Effector CD8-positive, alpha-beta T cell (primary cell): ENCODE data around the gene UBN2.
"Not testable (repeated sequence)": the region's sequence is repeated elsewhere in the genome, so short reads cannot be mapped to it uniquely, and the experiment has no call there.

Source experiments
- DNase-seq: peaks from one replicate; lab custom pipeline; 2025; lab: John Stamatoyannopoulos, UW

Gene UBN2

GRCh38 chr7:139299296-139299695 is 68.3 kb downstream of the UBN2 start:
- no peak for DNase-seq

- DNase-seq = no peak
Measured at GRCh38 chr7:139300390-139300789, 69.4 kb downstream of the UBN2 start.

DNA sequence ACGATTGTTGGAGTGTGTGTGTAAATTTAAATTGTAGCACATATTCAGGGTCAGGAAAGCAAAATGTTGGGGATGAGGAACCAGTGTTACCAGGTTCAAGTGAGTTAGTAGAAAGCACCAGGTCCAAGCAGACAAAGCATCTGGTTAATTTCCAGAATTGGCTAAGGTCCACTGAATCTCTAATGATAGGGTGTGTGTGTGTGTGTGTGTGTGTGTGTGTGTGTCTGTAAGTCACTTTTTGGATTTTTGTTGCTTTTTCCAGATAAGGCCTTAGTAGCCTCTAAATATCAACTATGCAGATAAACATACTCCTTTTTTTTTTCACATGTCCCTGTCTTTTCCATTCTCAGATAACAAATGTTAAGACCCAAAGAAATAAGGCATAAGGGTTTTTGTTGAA is 73.5 kb downstream of the UBN2 start:
- DNase-seq = no peak

GRCh38 chr7:139317939-139318505 is 87.0 kb downstream of the UBN2 start:
- no peak for DNase-seq

GRCh38 chr7:139321071-139321745 is 90.2 kb downstream of the UBN2 start:
- DNase-seq = no peak

- DNase-seq = not testable (repeated sequence)
Measured at GRCh38 chr7:139324709-139325108, 93.7 kb downstream of the UBN2 start.

GRCh38 chr7:139328375-139328774 is 97.3 kb downstream of the UBN2 start:
- DNase-seq = no peak

GRCh38 chr7:139329119-139329518 is 98.1 kb downstream of the UBN2 start:
- DNase-seq = no peak

DNA sequence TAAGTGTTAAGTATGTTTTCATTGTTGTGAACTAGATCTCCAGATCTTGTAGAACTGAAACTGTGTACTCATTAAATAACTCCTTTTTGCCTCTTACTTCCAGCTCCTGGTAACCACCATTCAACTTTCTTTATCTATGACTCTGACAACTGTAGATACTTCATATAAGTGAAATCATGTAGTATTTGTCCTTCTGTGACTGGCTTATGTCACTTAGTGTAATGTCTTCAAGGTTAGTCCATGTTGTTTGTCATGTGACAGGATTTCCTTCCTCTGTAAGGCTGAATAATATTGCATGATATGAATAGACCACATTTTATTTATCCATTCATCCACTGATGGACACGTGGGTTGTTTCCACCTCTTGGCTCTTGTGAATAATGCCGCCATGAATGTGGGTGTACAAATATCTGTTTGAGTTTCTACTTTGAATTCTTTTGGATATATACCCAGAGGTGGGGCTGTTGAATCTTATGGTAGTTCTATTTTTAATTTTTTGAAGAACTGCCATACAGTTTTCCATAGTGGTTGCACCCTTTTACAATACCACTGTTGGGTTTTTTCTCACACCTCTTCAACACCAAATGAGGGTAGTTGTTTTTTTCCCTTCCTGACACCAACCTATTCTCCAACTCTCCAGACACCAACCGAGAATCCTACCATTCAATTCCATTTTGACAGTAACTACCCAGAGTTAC is 99.4 kb downstream of the UBN2 start:
- DNase-seq = no peak

- DNase-seq = no peak
Measured at GRCh38 chr7:139332697-139333359, 101.8 kb downstream of the UBN2 start.

- DNase-seq = not testable (repeated sequence)
Measured at GRCh38 chr7:139333443-139333842, 102.4 kb downstream of the UBN2 start.

- no peak for DNase-seq
Measured at GRCh38 chr7:139334399-139335150, 103.5 kb downstream of the UBN2 start.

DNA sequence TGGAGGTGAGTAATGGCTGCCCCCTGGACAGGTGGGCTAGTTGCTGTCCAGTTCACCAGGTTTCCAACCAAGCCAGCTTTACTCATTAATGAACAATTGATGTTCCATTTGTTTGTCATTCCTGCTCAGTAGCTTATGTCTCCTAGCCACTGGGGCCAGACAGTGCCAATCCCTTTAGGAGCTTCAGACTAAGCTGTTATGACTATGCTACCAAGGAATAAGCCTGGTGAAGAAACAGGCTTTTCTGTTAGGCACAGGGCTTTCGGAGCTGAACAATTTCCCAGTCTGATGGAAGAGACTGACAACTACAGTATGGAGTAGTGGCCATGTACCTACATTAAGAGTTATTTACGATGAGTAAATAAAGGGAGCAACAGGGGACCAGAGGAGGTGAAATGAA is 108.0 kb downstream of the UBN2 start:
- DNase-seq = no peak

DNA sequence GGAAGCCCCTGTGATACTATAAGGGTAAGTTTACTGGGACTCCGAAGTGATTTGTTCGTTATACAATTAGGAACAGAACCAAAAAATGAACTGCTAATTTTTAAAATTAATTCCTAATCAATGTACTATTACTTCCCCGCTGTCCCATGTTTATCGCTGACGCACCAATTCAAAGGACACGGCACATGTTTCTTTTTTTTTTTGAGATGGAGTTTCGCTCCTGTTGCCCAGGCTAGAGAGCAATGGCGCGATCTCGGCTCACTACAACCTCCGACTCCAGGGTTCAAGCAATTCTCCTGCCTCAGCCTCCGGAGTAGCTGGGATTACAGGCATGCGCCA is 108.6 kb downstream of the UBN2 start:
- no peak for DNase-seq

DNA sequence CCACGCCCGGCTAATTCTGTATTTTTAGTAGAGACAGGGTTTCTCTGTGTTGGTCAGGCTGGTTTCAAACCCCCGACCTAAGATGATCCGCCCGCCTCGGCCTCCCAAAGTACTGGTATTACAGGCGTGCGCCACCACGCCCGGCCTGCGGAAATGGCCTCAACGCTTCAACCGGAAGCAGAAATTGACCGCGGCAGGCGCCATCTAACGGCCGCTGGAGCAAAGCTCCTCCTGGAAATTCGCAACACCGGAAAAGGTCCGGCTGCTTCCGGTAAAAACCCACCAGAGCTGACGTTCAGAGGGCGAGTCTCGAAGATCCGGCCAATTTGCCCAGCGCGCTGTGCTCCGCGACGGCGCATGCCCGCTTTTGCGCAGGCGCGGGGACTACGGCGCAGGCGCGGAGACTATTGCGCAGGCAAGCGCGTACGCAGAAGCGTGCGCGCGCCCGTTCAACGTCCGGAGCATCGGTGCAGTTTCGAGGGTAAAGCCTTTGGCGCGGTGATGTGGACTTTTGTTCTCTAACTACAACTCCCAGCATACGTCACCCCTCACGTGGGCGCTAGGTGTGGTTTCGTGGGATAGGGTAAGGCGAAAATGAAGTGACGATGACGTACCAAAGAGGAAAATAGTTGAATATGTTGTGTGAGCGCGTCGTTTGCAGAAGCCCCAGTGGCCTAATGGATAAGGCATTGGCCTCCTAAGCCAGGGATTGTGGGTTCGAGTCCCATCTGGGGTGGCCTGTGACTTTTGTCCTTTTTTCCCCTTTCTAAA is 109.2 kb downstream of the UBN2 start:
- peak; percentile 99 for DNase-seq

DNA sequence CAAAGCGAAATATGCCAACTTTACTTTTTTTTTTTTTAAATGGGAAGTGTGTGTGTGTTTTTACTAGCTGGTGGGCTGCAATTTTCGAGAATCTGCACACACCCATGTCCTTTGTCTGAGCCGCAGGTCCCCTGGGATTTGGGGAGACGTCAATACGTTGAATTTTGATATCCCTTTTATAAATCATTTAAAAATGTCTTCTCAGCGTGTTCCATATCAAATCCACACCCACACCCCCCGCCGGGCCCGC is 109.7 kb downstream of the UBN2 start:
- no peak for DNase-seq

- DNase-seq = peak; percentile 77
Measured at GRCh38 chr7:139341058-139341775, 110.2 kb downstream of the UBN2 start, which contains the start of gene FMC1. Gene FMC1 (plus strand): TSS chr7:139341337. CDS start chr7:139341385, 48 bp downstream.

GRCh38 chr7:139341776-139342226 is 110.8 kb downstream of the UBN2 start:
- DNase-seq = no peak

DNA sequence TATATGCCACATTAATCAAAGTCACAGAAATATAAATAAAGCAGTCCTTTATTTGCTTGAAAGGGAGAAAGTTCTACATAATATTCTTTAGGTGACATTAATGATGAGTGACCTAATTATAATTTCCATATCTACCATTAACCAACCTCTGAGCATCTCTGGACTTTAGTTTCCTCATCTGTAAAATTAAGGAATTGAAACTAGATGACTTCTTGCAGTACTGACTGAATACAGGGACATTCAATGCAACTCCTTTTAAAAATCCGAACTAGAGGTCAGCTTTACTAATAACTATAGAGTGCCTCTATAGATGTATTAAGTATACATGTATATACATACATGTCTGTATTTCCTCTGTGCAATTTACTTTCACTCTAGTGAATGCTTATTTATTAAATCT is 114.0 kb downstream of the UBN2 start:
- DNase-seq = no peak

DNA sequence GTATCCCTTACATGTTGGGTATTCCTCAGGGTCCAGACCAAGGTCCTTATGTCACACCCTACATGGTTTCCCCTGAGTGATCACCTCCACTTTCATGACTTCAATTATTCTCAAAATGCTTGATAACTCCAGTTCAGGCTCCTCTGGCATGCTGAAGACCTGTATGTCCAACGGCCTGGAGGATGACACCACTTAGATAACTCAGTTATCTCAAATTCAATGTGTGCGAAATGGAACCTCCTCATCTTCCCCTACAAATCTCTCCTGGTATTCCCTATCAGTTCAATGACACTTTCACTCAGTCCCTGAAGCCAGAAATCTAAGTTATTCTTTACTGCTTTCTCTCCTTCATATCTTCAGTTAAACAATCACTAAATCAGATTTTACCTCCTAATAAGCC is 120.0 kb downstream of the UBN2 start:
- no peak for DNase-seq

GRCh38 chr7:139354729-139355128 is 123.7 kb downstream of the UBN2 start:
- no peak for DNase-seq
